ENCODE measurements around the gene MICB. TPM values are rescaled to one million over a fixed set of nuclear protein-coding genes. Genes with fewer than 3 reads are reported as not detected.

The MICB gene
- total RNA-seq, 1 donor from 2014 or later, result 13.0 TPM

GRCh38 chr6:31541059-31541657, 43.2 kb downstream of the MICB start:
- DNase-seq (ENCODE audit: low read depth), result no peak
- H3K4me3 ChIP-seq (ENCODE audit: low read depth, low read length), result peak overlapping the region; percentile 84
- no peak for TF ChIP-seq CTCF (conservative IDR thresholded peaks at IDR 0.05; ENCODE audit: low read depth, low read length)

- peak within 1 kb of the TSS; percentile 84 for H3K4me3 ChIP-seq (ENCODE audit: low read depth, low read length)
- peak; percentile 83 for DNase-seq (ENCODE audit: low read depth)
- no peak for TF ChIP-seq CTCF (conservative IDR thresholded peaks at IDR 0.05; ENCODE audit: low read depth, low read length)
Observed at GRCh38 chr6:31541658-31542521, 43.9 kb downstream of the MICB start, which contains the start of gene DDX39B. TSS of gene DDX39B (minus strand) at chr6:31542003. CDS start at chr6:31540532, 1,471 bp downstream.

- no peak for TF ChIP-seq CTCF (conservative IDR thresholded peaks at IDR 0.05; ENCODE audit: low read depth, low read length)
- H3K4me3 ChIP-seq (ENCODE audit: low read depth, low read length), result no peak overlapping the region
- DNase-seq (ENCODE audit: low read depth), result no peak
Observed at GRCh38 chr6:31543639-31544038, 45.7 kb downstream of the MICB start.

- no peak for TF ChIP-seq CTCF (conservative IDR thresholded peaks at IDR 0.05; ENCODE audit: low read depth, low read length)
- no peak for DNase-seq (ENCODE audit: low read depth)
- H3K4me3 ChIP-seq (ENCODE audit: low read depth, low read length), result no peak overlapping the region
Observed at GRCh38 chr6:31544676-31545075, 46.7 kb downstream of the MICB start.

GRCh38 chr6:31545291-31545690, 47.3 kb downstream of the MICB start:
- no peak for DNase-seq (ENCODE audit: low read depth)
- H3K4me3 ChIP-seq (ENCODE audit: low read depth, low read length), result no peak overlapping the region
- TF ChIP-seq CTCF (conservative IDR thresholded peaks at IDR 0.05; ENCODE audit: low read depth, low read length), result no peak

- peak; percentile 57 for DNase-seq (ENCODE audit: low read depth)
- peak; percentile 100 for TF ChIP-seq CTCF (conservative IDR thresholded peaks at IDR 0.05; ENCODE audit: low read depth, low read length)
- peak within 1 kb of the TSS; percentile 65 for H3K4me3 ChIP-seq (ENCODE audit: low read depth, low read length)
Observed at GRCh38 chr6:31546339-31546957, 48.5 kb downstream of the MICB start, which contains the start of gene ATP6V1G2. TSS of gene ATP6V1G2 (minus strand) at chr6:31546608. CDS start at chr6:31546559, 49 bp downstream.
